Natural killer cell (primary cell): ENCODE data around the gene GALNTL6. TPM values are rescaled to one million over a fixed set of nuclear protein-coding genes. Genes with fewer than 3 reads are reported as not detected.

Source experiments
- ATAC-seq, 3 donors: fragments of 150-1000 bp in 2 of 3; fragments of 200-7000 bp in 1 of 3; cut with Tn5 transposase; 1 replicate in 1 of 3; 2 replicates in 2 of 3; pipeline ENCODE4 v1.10.0; 2021; ENCODE audit warnings: mild to moderate bottlenecking in 2 of 3, moderate library complexity in 2 of 3
- DNase-seq, 2 donors: peaks; one replicate each; pipeline versions ENCODE4 v3.0.0 to v3.0.0-alpha.2; 2013 to 2021; ENCODE audit warnings: mixed read lengths in 1 of 2
- H3K27ac ChIP-seq: one replicate; pipeline ENCODE4 v1.5.1; 2013; ENCODE audit warnings: mild to moderate bottlenecking, low read length
- H3K27me3 ChIP-seq: one replicate; pipeline ENCODE4 v1.6.1; 2013; ENCODE audit warnings: low read length; ENCODE audit not compliant: control insufficient read depth, insufficient read depth
- H3K36me3 ChIP-seq: one replicate; pipeline ENCODE4 v1.6.1; 2013; ENCODE audit warnings: low read length; ENCODE audit not compliant: control insufficient read depth, insufficient read depth
- H3K4me1 ChIP-seq: one replicate; pipeline ENCODE4 v1.6.1; 2013; ENCODE audit warnings: low read length; ENCODE audit not compliant: control insufficient read depth, insufficient read depth
- H3K4me3 ChIP-seq: one replicate; pipeline ENCODE4 v1.5.1; 2013; ENCODE audit warnings: low read length
- H3K9me3 ChIP-seq: one replicate; pipeline ENCODE4 v1.6.1; 2013; ENCODE audit warnings: low read length; ENCODE audit not compliant: control insufficient read depth, insufficient read depth
- H3K27ac Mint-ChIP-seq, 2 donors: one replicate each; pipeline ENCODE4 v1.8.0; 2022; ENCODE audit warnings: mild to moderate bottlenecking in 2 of 2, mixed read lengths in 2 of 2, moderate library complexity in 1 of 2
- H3K27me3 Mint-ChIP-seq, 2 donors: one replicate each; pipeline ENCODE4 v1.8.0; 2022; ENCODE audit warnings: low read depth in 2 of 2, mixed read lengths in 2 of 2
- H3K36me3 Mint-ChIP-seq: one replicate; pipeline ENCODE4 v1.8.0; 2022; ENCODE audit warnings: mixed read lengths
- H3K4me1 Mint-ChIP-seq, 2 donors: one replicate each; pipeline ENCODE4 v1.8.0; 2022; ENCODE audit warnings: mixed read lengths in 2 of 2
- H3K4me3 Mint-ChIP-seq: one replicate; pipeline ENCODE4 v1.8.0; 2022; ENCODE audit warnings: mild to moderate bottlenecking, moderate library complexity, mixed read lengths
- H3K9me3 Mint-ChIP-seq, 2 donors: one replicate each; pipeline ENCODE4 v1.8.0; 2022; ENCODE audit warnings: mixed read lengths in 2 of 2
- CTCF ChIP-seq: fragments of 200-600 bp; IDR thresholded peaks from one replicate; pipeline ENCODE4 v1.8.0; 2022; ENCODE audit warnings: antibody characterized with exemption
- WGBS: methylation state at CpG from one replicate; pipeline ENCODE4 v1.1.7; 2013; ENCODE audit warnings: missing lambda C conversion rate; ENCODE audit not compliant: insufficient coverage; 5-methylcytosine and 5-hydroxymethylcytosine counted together
- intact Hi-C: fragments of 100-400 bp; cut with micrococcal nuclease; formaldehyde crosslinking; loops from one replicate; pipeline ENCODE4 v1.14.2; 2022
- total RNA-seq, 4 donors: library from RNA; stranded (reverse); fragments of 120-200 nt in 1 of 4; gene quantifications; one replicate each; pipeline versions ENCODE4 v1.2.3 to v1.2.4, GENCODE V29; 2013 to 2022

The GALNTL6 gene
- total RNA-seq, 3 donors from 2014 or later (not counting 1 experiment from before 2014, with no cell fraction given): not detected

DNA sequence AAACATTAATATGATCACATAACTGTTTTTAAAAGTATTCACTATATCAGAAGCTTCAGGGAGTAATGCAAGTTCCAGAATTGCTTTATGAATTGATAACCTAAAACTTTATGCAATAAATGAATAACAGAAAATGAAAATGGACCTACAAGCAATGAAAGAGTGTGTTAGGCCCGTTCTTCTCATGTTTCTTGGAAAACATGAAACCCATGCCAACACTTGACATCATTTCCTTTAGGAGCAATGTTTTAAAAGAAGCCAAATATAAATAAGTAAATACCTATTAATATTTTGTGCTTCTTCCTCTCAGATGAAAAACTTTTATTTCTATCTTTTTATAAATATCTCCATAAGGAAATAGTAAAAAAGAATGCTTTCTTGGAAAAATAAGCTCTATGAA is 1232.4 kb downstream of the GALNTL6 start:
- DNase-seq: no peak
- no peaks in the 10 kb centered on the region for H3K4me1 ChIP-seq
- intact Hi-C loops: no loop called here
- no peaks in the 10 kb centered on the region for H3K9me3 ChIP-seq
- TF ChIP-seq CTCF: no peak
- WGBS: no CpG with 5 or more reads among the region's 1 CpG
- Mint-ChIP-seq H3K4me3 (no peak overlapping the region), H3K27ac (no peak overlapping the region), H3K9me3 (no peaks in the 10 kb centered on the region), H3K4me1 (no peaks in the 10 kb centered on the region), H3K36me3 (no peaks in the 10 kb centered on the region), H3K27me3 (peaks cover 7 to 13% of the 10 kb centered on the region in 2 donors)
- no peaks in the 10 kb centered on the region for H3K36me3 ChIP-seq
- no peak overlapping the region for H3K4me3 ChIP-seq
- ATAC-seq: no peak
- no peak overlapping the region for H3K27ac ChIP-seq
- H3K27me3 ChIP-seq: peaks cover 2% of the 10 kb centered on the region

GRCh38 chr4:173046144-173046543 is 1232.9 kb downstream of the GALNTL6 start:
- H3K4me1 ChIP-seq: no peaks in the 10 kb centered on the region
- H3K4me3 ChIP-seq: no peak overlapping the region
- no peak for ATAC-seq
- TF ChIP-seq CTCF: no peak
- H3K9me3 ChIP-seq: no peaks in the 10 kb centered on the region
- no peak overlapping the region for H3K27ac ChIP-seq
- WGBS: 89% methylated on average over 1 of the region's 2 CpGs
- Mint-ChIP-seq H3K27me3 (peaks cover 10 to 13% of the 10 kb centered on the region in 2 donors), H3K4me3 (no peak overlapping the region), H3K36me3 (no peaks in the 10 kb centered on the region), H3K27ac (no peak overlapping the region), H3K4me1 (no peaks in the 10 kb centered on the region), H3K9me3 (no peaks in the 10 kb centered on the region)
- H3K36me3 ChIP-seq: no peaks in the 10 kb centered on the region
- intact Hi-C loops: no loop called here
- peaks cover 3% of the 10 kb centered on the region for H3K27me3 ChIP-seq
- DNase-seq: no peak

DNA sequence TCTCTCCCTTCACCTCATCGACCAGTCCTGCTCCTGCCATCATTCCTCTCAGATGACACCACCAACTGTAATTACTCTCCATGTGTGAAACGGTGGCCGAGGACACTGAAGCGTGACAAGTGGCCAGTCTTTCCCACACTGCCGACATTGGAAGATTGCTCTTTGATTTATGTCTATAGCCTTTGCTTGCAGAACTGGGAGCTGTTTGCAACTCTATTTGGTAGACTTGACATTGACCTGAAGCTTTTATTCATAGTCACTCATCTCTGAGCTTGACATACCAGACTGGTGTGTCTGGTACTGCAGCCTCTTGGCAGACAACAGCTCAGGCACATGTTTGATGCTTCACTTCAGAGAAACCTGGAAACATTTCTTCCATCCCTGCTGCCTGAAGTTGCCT is 1233.6 kb downstream of the GALNTL6 start:
- no peak for TF ChIP-seq CTCF
- DNase-seq (no peak), ATAC-seq (no peak)
- 91% methylated on average over 5 of the region's 5 CpGs for WGBS
- intact Hi-C loops: no loop called here
- Histone ChIP-seq H3K36me3 (no peaks in the 10 kb centered on the region), H3K4me3 (no peak overlapping the region), H3K4me1 (no peaks in the 10 kb centered on the region), H3K27ac (no peak overlapping the region), H3K9me3 (no peaks in the 10 kb centered on the region), H3K27me3 (peaks cover 3% of the 10 kb centered on the region)
- Mint-ChIP-seq H3K4me1 (no peaks in the 10 kb centered on the region), H3K36me3 (no peaks in the 10 kb centered on the region), H3K27ac (no peak overlapping the region), H3K4me3 (no peak overlapping the region), H3K9me3 (no peaks in the 10 kb centered on the region), H3K27me3 (peaks cover 12 to 13% of the 10 kb centered on the region in 2 donors)

GRCh38 chr4:173051232-173051631 is 1238.0 kb downstream of the GALNTL6 start:
- intact Hi-C loops: no loop called here
- H3K27ac Mint-ChIP-seq: no peak overlapping the region
- H3K27me3 ChIP-seq: peaks cover 7% of the 10 kb centered on the region
- no peak overlapping the region for H3K4me3 ChIP-seq
- H3K36me3 Mint-ChIP-seq: no peaks in the 10 kb centered on the region
- no peaks in the 10 kb centered on the region for H3K4me1 Mint-ChIP-seq
- TF ChIP-seq CTCF: no peak
- ATAC-seq (no peak), DNase-seq (no peak)
- 100% methylated on average over 1 of the region's 2 CpGs for WGBS
- H3K27ac ChIP-seq: no peak overlapping the region
- H3K9me3 ChIP-seq: no peaks in the 10 kb centered on the region
- H3K9me3 Mint-ChIP-seq: no peaks in the 10 kb centered on the region
- peaks cover 5 to 7% of the 10 kb centered on the region in 2 donors for H3K27me3 Mint-ChIP-seq
- no peaks in the 10 kb centered on the region for H3K4me1 ChIP-seq
- no peaks in the 10 kb centered on the region for H3K36me3 ChIP-seq
- no peak overlapping the region for H3K4me3 Mint-ChIP-seq
